B cell (primary cell): Measurements from ENCODE around the gene FZR1. TPM values are rescaled to one million over a fixed set of nuclear protein-coding genes. Genes with fewer than 3 reads are reported as not detected.

Source experiments
- ATAC-seq: fragments of 200-7000 bp; cut with Tn5 transposase; one replicate; pipeline ENCODE4 v1.10.0; 2021; ENCODE audit warnings: low read depth, mild to moderate bottlenecking, moderate number of reproducible peaks, moderate library complexity
- CTCF ChIA-PET: fragments of 350-600 bp; sonication (Branson Sonifier 250); formaldehyde crosslinking; loops from one replicate; lab custom pipeline; 2021; ENCODE audit warnings: antibody characterized with exemption, inconsistent platforms; lab: Charles Lee
- POLR2A ChIA-PET: fragments of 350-600 bp; sonication (Branson Sonifier 250); formaldehyde crosslinking; loops from one replicate; lab custom pipeline; 2021; ENCODE audit warnings: antibody characterized with exemption; lab: Charles Lee
- DNase-seq: peaks from one replicate; pipeline ENCODE4 v3.0.0; 2013
- H2AFZ ChIP-seq: 2 replicates; pipeline ENCODE4 v1.6.1; 2012; ENCODE audit warnings: mild to moderate bottlenecking, low read depth, low read length; ENCODE audit not compliant: insufficient read depth, poor library complexity, severe bottlenecking
- H3K27ac ChIP-seq, 2 donors: 1 replicate in 1 of 2; 2 replicates in 1 of 2; pipeline ENCODE4 v1.5.1; 2012 to 2013; ENCODE audit warnings: low read length in 2 of 2, mild to moderate bottlenecking in 2 of 2, moderate library complexity in 1 of 2
- H3K27me3 ChIP-seq, 4 experiments: fragments of 200-600 bp in 1 of 4; sonication (generic) in 1 of 4; replicated peaks in 1 of 4; 1 replicate in 2 of 4; 2 replicates in 2 of 4; pipeline versions ENCODE4 v1.6.1 to v1.7.0; 2013 to 2016; ENCODE audit warnings: low read length in 3 of 4, mild to moderate bottlenecking in 2 of 4, mixed read lengths in 1 of 4, moderate library complexity in 1 of 4; ENCODE audit not compliant: insufficient read depth in 4 of 4, control insufficient read depth in 3 of 4; ENCODE audit errors: control extremely low read depth in 1 of 4
- H3K36me3 ChIP-seq, 2 experiments: replicated peaks in 1 of 2; 1 replicate in 1 of 2; 2 replicates in 1 of 2; pipeline versions ENCODE4 v1.6.1 to v1.7.1; 2013; ENCODE audit warnings: low read length in 1 of 2; ENCODE audit not compliant: insufficient read depth in 2 of 2, control insufficient read depth in 1 of 2; ENCODE audit errors: control extremely low read depth in 1 of 2, extremely low read depth in 1 of 2
- H3K4me1 ChIP-seq, 2 donors: fragments of 200-600 bp in 1 of 2; sonication (generic) in 1 of 2; 1 replicate in 1 of 2; 2 replicates in 1 of 2; pipeline versions ENCODE4 v1.5.1 to v1.6.1; 2013 to 2017; ENCODE audit warnings: low read length in 2 of 2; ENCODE audit not compliant: control insufficient read depth in 2 of 2, insufficient read depth in 2 of 2
- H3K4me2 ChIP-seq: replicated peaks from 2 replicates; pipeline ENCODE3; 2012; ENCODE audit warnings: mild to moderate bottlenecking, low read depth, low read length; ENCODE audit not compliant: poor library complexity, severe bottlenecking
- H3K4me3 ChIP-seq, 5 experiments: fragments of 200-600 bp in 1 of 5; sonication (generic) in 1 of 5; 1 replicate in 3 of 5; 2 replicates in 2 of 5; pipeline versions ENCODE4 v1.5.1 to v1.7.0; 2011 to 2016; ENCODE audit warnings: low read length in 4 of 5, mild to moderate bottlenecking in 4 of 5, low read depth in 2 of 5, control low read depth in 1 of 5, moderate library complexity in 1 of 5; ENCODE audit not compliant: insufficient read depth in 1 of 5; ENCODE audit errors: control extremely low read depth in 1 of 5, extremely low read depth in 1 of 5
- H3K79me2 ChIP-seq: fragments of 200-600 bp; sonication (generic); one replicate; pipeline ENCODE4 v1.6.0; 2016; ENCODE audit warnings: low read length; ENCODE audit not compliant: control insufficient read depth, insufficient read depth
- H3K9ac ChIP-seq: fragments of 200-600 bp; sonication (generic); 2 replicates; pipeline ENCODE4 v1.6.1; 2017; ENCODE audit warnings: mild to moderate bottlenecking, low read length, moderate library complexity
- H3K9me3 ChIP-seq, 3 donors: one replicate each; pipeline versions ENCODE4 v1.6.1 to v1.7.1; 2013; ENCODE audit warnings: low read length in 2 of 3; ENCODE audit not compliant: control insufficient read depth in 2 of 3, insufficient read depth in 1 of 3; ENCODE audit errors: control extremely low read depth in 1 of 3
- H4K20me1 ChIP-seq: 2 replicates; pipeline ENCODE4 v1.6.0; 2012; ENCODE audit warnings: mild to moderate bottlenecking, low read length; ENCODE audit not compliant: insufficient read depth, control insufficient read depth, poor library complexity, severe bottlenecking
- H3K27ac Mint-ChIP-seq: one replicate; pipeline ENCODE4 v1.8.0; 2021; ENCODE audit warnings: mixed read lengths
- H3K27me3 Mint-ChIP-seq: one replicate; pipeline ENCODE4 v1.8.0; 2021; ENCODE audit warnings: mixed read lengths
- H3K4me1 Mint-ChIP-seq: one replicate; pipeline ENCODE4 v1.8.0; 2021; ENCODE audit warnings: mixed read lengths
- H3K4me3 Mint-ChIP-seq: one replicate; pipeline ENCODE4 v1.8.0; 2021; ENCODE audit warnings: mixed read lengths
- H3K9me3 Mint-ChIP-seq: one replicate; pipeline ENCODE4 v1.8.0; 2022; ENCODE audit warnings: mixed read lengths; ENCODE audit not compliant: insufficient read depth
- CTCF ChIP-seq: fragments of 200-600 bp; IDR thresholded peaks from one replicate; pipeline ENCODE4 v1.8.0; 2022; ENCODE audit warnings: antibody characterized with exemption, mild to moderate bottlenecking
- EZH2 ChIP-seq: IDR thresholded peaks from 2 replicates; pipeline ENCODE4 v1.6.1; 2012; ENCODE audit warnings: borderline replicate concordance, low read depth, mild to moderate bottlenecking, moderate library complexity, low read length; ENCODE audit not compliant: insufficient read depth, poor library complexity, severe bottlenecking
- WGBS: methylation state at CpG from one replicate; pipeline ENCODE4 v1.1.5; 2013; ENCODE audit warnings: missing lambda C conversion rate; ENCODE audit not compliant: insufficient coverage; 5-methylcytosine and 5-hydroxymethylcytosine counted together
- intact Hi-C: fragments of 100-400 bp; cut with micrococcal nuclease; formaldehyde crosslinking; loops from one replicate; pipeline ENCODE4 v1.10.0; 2022
- polyA plus RNA-seq: library from polyadenylated mRNA; depleted of rRNA; stranded (reverse); fragments of >200 nt; gene quantifications from 2 replicates; pipeline ENCODE4 v1.2.3, GENCODE V29; 2012
- total RNA-seq, 2 donors: library from RNA; stranded (reverse); fragments of 120-200 nt in 1 of 2; gene quantifications; 1 replicate in 1 of 2; 2 replicates in 1 of 2; pipeline versions ENCODE4 v1.2.3 to v1.2.4, GENCODE V29; 2013 to 2022

Gene FZR1
- total and polyA plus RNA-seq, 2 donors (not counting 1 experiment from before 2014, with no cell fraction given), result 83.5 to 96.1 TPM

- H3K27me3 ChIP-seq, result peaks cover 0 to 13% (median 6%) of the 10 kb centered on the region in 4 experiments
- H3K36me3 ChIP-seq, result no peaks in the 10 kb centered on the region
- H4K20me1 ChIP-seq, result no peaks in the 10 kb centered on the region
- peak overlapping the region; percentile 94 for H3K4me2 ChIP-seq
- 59% methylated on average over 10 of the region's 16 CpGs for WGBS
- no peak overlapping the region for H3K27ac Mint-ChIP-seq
- no peak overlapping the region for H3K27ac ChIP-seq
- peaks cover 0 to 18% (median 0%) of the 10 kb centered on the region in 3 donors for H3K9me3 ChIP-seq
- H3K4me3 ChIP-seq, result peak overlapping the region in 4 of 5 experiments; percentile 37 to 51 (median 42)
- DNase-seq (peak; percentile 60), ATAC-seq (peak; percentile 36)
- TF ChIP-seq CTCF (peak; percentile 69), EZH2 (no peak)
- no peaks in the 10 kb centered on the region for H3K9me3 Mint-ChIP-seq
- no peaks in the 10 kb centered on the region for H3K79me2 ChIP-seq
- POLR2A ChIA-PET, result interaction anchor here (0.7 kb wide), 1 partner anchor 38 kb away, joined by 12 read pairs; no protein-coding TSS in a partner anchor
- H3K4me1 ChIP-seq, result peaks cover 8 to 12% of the 10 kb centered on the region in 2 donors
- intact Hi-C loops, result loop anchor here (1.0 to 5.0 kb wide), 2 partner anchors 32 to 121 kb away; partner anchors contain the start of gene TJP3
- no peaks in the 10 kb centered on the region for H3K4me1 Mint-ChIP-seq
- H3K9ac ChIP-seq, result peak overlapping the region; percentile 59
- H3K27me3 Mint-ChIP-seq, result no peaks in the 10 kb centered on the region
- H3K4me3 Mint-ChIP-seq, result peak overlapping the region; percentile 66
- CTCF ChIA-PET, result interaction anchor here (1.0 to 2.2 kb wide), 7 partner anchors 18 to 120 kb away, joined by 3 to 12 read pairs (median 6); partner anchors contain the start of gene MFSD12
- H2AFZ ChIP-seq, result peak overlapping the region; percentile 80
Measured at GRCh38 chr19:3586127-3586626, 80.1 kb downstream of the FZR1 start.
